K562 (cell line): ENCODE data around the gene BASP1. TPM values are rescaled to one million over a fixed set of nuclear protein-coding genes. Genes with fewer than 3 reads are reported as not detected.

Source experiments
- ATAC-seq: fragments of 200-7000 bp; cut with Tn5 transposase; 3 replicates; pipeline ENCODE4 v1.9.1; 2020; ENCODE audit warnings: moderate library complexity
- BruUV-seq: library from RNA; stranded (reverse); fragments of 400-500 nt; replicated peaks from 2 replicates; lab custom pipeline; 2021; lab: Mats Ljungman, UMichigan
- CTCF ChIA-PET: fragments of 300-600 bp; formaldehyde crosslinking; extraction: SDS; loops from one replicate; lab custom pipeline; 2021; ENCODE audit warnings: low intra/inter-chr PET ratio; lab: Yijun Ruan, JAX
- POLR2A ChIA-PET: fragments of 300-600, 350-650 bp; sonication (Branson Sonifier 250); formaldehyde crosslinking; extraction: SDS; loops from one replicate; lab custom pipeline; 2021; ENCODE audit warnings: antibody characterized with exemption, inconsistent platforms; lab: Yijun Ruan, JAX
- DNase-seq, 4 experiments: peaks; one replicate each; pipeline versions ENCODE4 v3.0.0 to v3.0.0-alpha.2; 2011 to 2018; ENCODE audit warnings: low spot score in 3 of 4, mixed read lengths in 3 of 4; ENCODE audit errors: extremely low read depth in 1 of 4
- FAIRE-seq: peaks from 2 replicates; lab custom pipeline; 2011; peaks lifted over from hg19 to GRCh38; lab: Jason Lieb, UNC
- H2AFZ ChIP-seq: 2 replicates; pipeline ENCODE4 v1.6.0; 2011; ENCODE audit warnings: low read depth, low read length, control low read depth, inconsistent platforms
- H3K27ac ChIP-seq: fragments of 200-600 bp; 3 replicates; pipeline ENCODE4 v1.8.0; 2011; ENCODE audit warnings: low read depth, mild to moderate bottlenecking, control low read depth, inconsistent platforms, low read length, moderate library complexity, mixed read lengths; ENCODE audit errors: extremely low read depth
- H3K27me3 ChIP-seq, 2 experiments: fragments of 300-600 bp in 1 of 2; 2 replicates in 1 of 2; 3 replicates in 1 of 2; pipeline versions ENCODE4 v1.6.0 to v1.8.0; 2011; ENCODE audit warnings: inconsistent platforms in 2 of 2, low read length in 2 of 2, mild to moderate bottlenecking in 1 of 2, mixed read lengths in 1 of 2, moderate library complexity in 1 of 2; ENCODE audit not compliant: control insufficient read depth in 2 of 2, insufficient read depth in 2 of 2
- H3K36me3 ChIP-seq: fragments of 300-600 bp; 3 replicates; pipeline ENCODE4 v1.8.0; 2011; ENCODE audit warnings: mild to moderate bottlenecking, low read length, inconsistent platforms; ENCODE audit not compliant: control insufficient read depth, insufficient read depth
- H3K4me1 ChIP-seq, 2 experiments: fragments of 200-600 bp in 1 of 2; replicated peaks in 1 of 2; 2 replicates in 1 of 2; 3 replicates in 1 of 2; pipeline versions ENCODE4 v1.5.1 to v1.8.0; 2011; ENCODE audit warnings: inconsistent platforms in 2 of 2, low read length in 2 of 2, mild to moderate bottlenecking in 1 of 2, mixed read lengths in 1 of 2, moderate library complexity in 1 of 2; ENCODE audit not compliant: control insufficient read depth in 2 of 2, insufficient read depth in 2 of 2
- H3K4me2 ChIP-seq: 2 replicates; pipeline ENCODE4 v1.6.1; 2011; ENCODE audit warnings: low read length, control low read depth, inconsistent platforms, mixed read lengths; ENCODE audit not compliant: insufficient read depth
- H3K4me3 ChIP-seq: fragments of 200-600 bp; sonication (generic), shearing (Covaris generic); 2 replicates; pipeline ENCODE4 v1.5.1; 2016; ENCODE audit warnings: control low read depth, inconsistent platforms
- H3K79me2 ChIP-seq: fragments of 200-600 bp; 3 replicates; pipeline ENCODE4 v1.8.0; 2011; ENCODE audit warnings: low read length, inconsistent platforms; ENCODE audit not compliant: control insufficient read depth, insufficient read depth
- H3K9ac ChIP-seq, 2 experiments: 2 replicates each; pipeline versions ENCODE4 v1.6.0 to v1.6.1; 2011; ENCODE audit warnings: low read depth in 2 of 2, low read length in 2 of 2, control low read depth in 1 of 2, inconsistent platforms in 1 of 2, mild to moderate bottlenecking in 1 of 2, mixed read lengths in 1 of 2; ENCODE audit not compliant: insufficient read depth in 1 of 2
- H3K9me1 ChIP-seq: one replicate; pipeline ENCODE4 v1.6.0; 2011; ENCODE audit warnings: inconsistent platforms, mild to moderate bottlenecking, low read length, moderate library complexity; ENCODE audit not compliant: control insufficient read depth, insufficient read depth
- H3K9me3 ChIP-seq: replicated peaks from 2 replicates; pipeline ENCODE4 v1.5.1; 2011; ENCODE audit warnings: low read depth, low read length, inconsistent platforms; ENCODE audit not compliant: control insufficient read depth, insufficient read depth
- H4K20me1 ChIP-seq: replicated peaks from 2 replicates; pipeline ENCODE4 v1.6.1; 2011; ENCODE audit warnings: low read length, inconsistent platforms, mixed read lengths; ENCODE audit not compliant: control insufficient read depth, insufficient read depth
- BCLAF1 ChIP-seq, 2 experiments: fragments of 450-650 bp in 1 of 2; IDR thresholded peaks; 2 replicates each; pipeline ENCODE4 v1.6.1; 2011 to 2017; ENCODE audit warnings: low read depth in 2 of 2, antibody characterized with exemption in 1 of 2, borderline replicate concordance in 1 of 2, low read length in 1 of 2, mild to moderate bottlenecking in 1 of 2, mixed read lengths in 1 of 2; ENCODE audit not compliant: control insufficient read depth in 1 of 2
- CEBPG ChIP-seq, 3 experiments: fragments of 200-800 bp in 1 of 3; sonication (Bioruptor generic) in 1 of 3; sonication (generic) in 1 of 3; formaldehyde crosslinking in 1 of 3; IDR thresholded peaks in 2 of 3; conservative IDR thresholded peaks in 1 of 3; 2 replicates each; pipeline versions ENCODE4 v1.6.1 to v1.8.0; 2016 to 2022; ENCODE audit warnings: missing compliant biosample characterization in 2 of 3, missing genetic modification characterization in 2 of 3, mild to moderate bottlenecking in 1 of 3, missing genetic modification reagents in 1 of 3
- CREB3L1 ChIP-seq: fragments of 450-650 bp; IDR thresholded peaks from 2 replicates; pipeline ENCODE4 v1.6.1; 2014; ENCODE audit warnings: low read depth, mild to moderate bottlenecking, moderate library complexity, borderline replicate concordance
- EP300 ChIP-seq: IDR thresholded peaks from 2 replicates; pipeline ENCODE4 v1.6.1; 2012; ENCODE audit warnings: low read length, improper control_type of control experiment
- HINFP ChIP-seq: fragments of 450-650 bp; conservative IDR thresholded peaks from 2 replicates; pipeline ENCODE4 v1.6.1; 2016; ENCODE audit warnings: missing genetic modification characterization, low read depth, mild to moderate bottlenecking, control low read depth, missing compliant biosample characterization
- HIVEP1 ChIP-seq: fragments of 250-450 bp; sonication (Bioruptor Pico); IDR thresholded peaks from 2 replicates; pipeline ENCODE4 v1.4.0; 2020; ENCODE audit warnings: mild to moderate bottlenecking
- TFAP4 ChIP-seq: sonication (generic); formaldehyde crosslinking; IDR thresholded peaks from 2 replicates; pipeline ENCODE4 v1.8.0; 2022; ENCODE audit warnings: missing genetic modification reagents, mild to moderate bottlenecking, moderate library complexity, borderline replicate concordance
- U2AF2 ChIP-seq: fragments of 200-400 bp; formaldehyde crosslinking; optimal IDR thresholded peaks from 2 replicates; pipeline ENCODE3; 2017; ENCODE audit warnings: low read depth, mild to moderate bottlenecking, low read length
- WGBS: fragments of 100-300 bp; shearing (Covaris generic); methylation state at CpG from one replicate; pipeline ENCODE4 v1.1.6; 2016; ENCODE audit warnings: low coverage, mixed read lengths; ENCODE audit not compliant: insufficient coverage; ENCODE audit errors: missing lambda C conversion rate; 5-methylcytosine and 5-hydroxymethylcytosine counted together
- in situ Hi-C: fragments of 300-500 bp; cut with MboI; formaldehyde crosslinking; loops from 4 replicates; pipeline ENCODE4 v1.15.0; 2018; ENCODE audit warnings: inconsistent platforms, mixed read lengths
- intact Hi-C: fragments of 100-400 bp; cut with micrococcal nuclease; formaldehyde crosslinking; loops from 2 replicates; pipeline ENCODE4 v1.14.2; 2022
- polyA plus RNA-seq, 8 experiments: library from polyadenylated mRNA; depleted of rRNA in 4 of 8; stranded (reverse) in 5 of 8; unstranded in 3 of 8; fragments of >200 nt; fragmentation: Nextera tagmentation in 2 of 8; fragmentation: Illumina TruSeq in 1 of 8; extraction: Ambion mirVana in 2 of 8; extraction: Trizol in 1 of 8; gene quantifications; 2 replicates each; pipeline versions ENCODE4 v1.2.1 to v1.2.3, GENCODE V29; 2011 to 2014; ENCODE audit warnings: inconsistent platforms in 1 of 8, missing spikeins in 1 of 8
- total RNA-seq, 7 experiments: library from RNA; depleted of rRNA in 6 of 7; stranded (reverse); fragments of >200 nt in 6 of 7; fragmentation: Illumina TruSeq in 2 of 7; extraction: Trizol in 2 of 7; gene quantifications; 2 replicates each; pipeline versions ENCODE4 v1.2.1 to v1.2.3, GENCODE V29; 2011 to 2021; ENCODE audit warnings: low replicate concordance in 1 of 7

Gene BASP1
- total and polyA plus RNA-seq, 9 of the 15 experiments (the other 6 are each of a cell fraction or from before 2014, with no cell fraction given): 0.22 TPM; not detected in 8

GRCh38 chr5:17309462-17309861 lies 92.0 kb downstream of the BASP1 start:
- in situ Hi-C loops (no loop called here), intact Hi-C loops (no loop called here)
- ChIA-PET CTCF (no interaction called here), POLR2A (no interaction called here)
- no peaks in the 10 kb centered on the region for H4K20me1 ChIP-seq
- H3K79me2 ChIP-seq: no peaks in the 10 kb centered on the region
- no peak overlapping the region for H3K27ac ChIP-seq
- H3K9me1 ChIP-seq: no peaks in the 10 kb centered on the region
- H3K9me3 ChIP-seq: no peaks in the 10 kb centered on the region
- DNase-seq (no peak), FAIRE-seq (no peak), ATAC-seq (no peak)
- peaks cover 0 to 5% of the 10 kb centered on the region in 2 experiments; a peak in 1 of 5 replicates for H3K4me1 ChIP-seq
- H3K27me3 ChIP-seq: 0 out of 5 replicates have a peak, but pooled peaks cover 0 to 6% of the 10 kb centered on the region in 2 experiments
- no peaks in the 10 kb centered on the region for H3K36me3 ChIP-seq
- H3K4me2 ChIP-seq: no peak overlapping the region
- TF ChIP-seq BCLAF1 (IDR thresholded peaks at IDR 0.05; ENCODE audit: borderline replicate concordance in 1 of 2, control insufficient read depth in 1 of 2, low read depth in 2 of 2, low read length in 1 of 2) (no peak), U2AF2 (no peak), TFAP4 (CRISPR knock-in tag) (no peak), HIVEP1 (CRISPR knock-in tag) (no peak), EP300 (no peak), HINFP (no peak), CREB3L1 (no peak), CEBPG (CRISPR knock-in tag; IDR thresholded peaks at IDR 0.05) (no peak), CEBPG (tag; conservative IDR thresholded peaks at IDR 0.05 in 1 of 2, IDR thresholded peaks at IDR 0.05 in 1 of 2) (no peak)
- H3K4me3 ChIP-seq: no peak overlapping the region
- H3K9ac ChIP-seq: no peak overlapping the region
- no peak overlapping the region for H2AFZ ChIP-seq
- no TSS peak for BruUV-seq
- 0% methylated on average over 3 of the region's 3 CpGs for WGBS
